OCI-LY1 (cell line): Measurements from ENCODE around the gene KRTCAP2.

Experiments
- EZH2 ChIP-seq: fragments of 200-600 bp; sonication (generic), shearing (Covaris generic); IDR thresholded peaks from 2 replicates; pipeline ENCODE4 v1.8.0; 2017; ENCODE audit warnings: borderline replicate concordance, mixed run types, mild to moderate bottlenecking, antibody characterized with exemption, low read length, moderate library complexity, mixed read lengths
- TF ChIP-seq, protein P1 (sequence below): fragments of 200-600 bp; sonication (generic), shearing (Covaris generic); IDR thresholded peaks from 2 replicates; pipeline ENCODE4 v1.5.1; 2017; ENCODE audit warnings: mild to moderate bottlenecking, antibody characterized with exemption, low read length, moderate library complexity, mixed read lengths

DNA sequence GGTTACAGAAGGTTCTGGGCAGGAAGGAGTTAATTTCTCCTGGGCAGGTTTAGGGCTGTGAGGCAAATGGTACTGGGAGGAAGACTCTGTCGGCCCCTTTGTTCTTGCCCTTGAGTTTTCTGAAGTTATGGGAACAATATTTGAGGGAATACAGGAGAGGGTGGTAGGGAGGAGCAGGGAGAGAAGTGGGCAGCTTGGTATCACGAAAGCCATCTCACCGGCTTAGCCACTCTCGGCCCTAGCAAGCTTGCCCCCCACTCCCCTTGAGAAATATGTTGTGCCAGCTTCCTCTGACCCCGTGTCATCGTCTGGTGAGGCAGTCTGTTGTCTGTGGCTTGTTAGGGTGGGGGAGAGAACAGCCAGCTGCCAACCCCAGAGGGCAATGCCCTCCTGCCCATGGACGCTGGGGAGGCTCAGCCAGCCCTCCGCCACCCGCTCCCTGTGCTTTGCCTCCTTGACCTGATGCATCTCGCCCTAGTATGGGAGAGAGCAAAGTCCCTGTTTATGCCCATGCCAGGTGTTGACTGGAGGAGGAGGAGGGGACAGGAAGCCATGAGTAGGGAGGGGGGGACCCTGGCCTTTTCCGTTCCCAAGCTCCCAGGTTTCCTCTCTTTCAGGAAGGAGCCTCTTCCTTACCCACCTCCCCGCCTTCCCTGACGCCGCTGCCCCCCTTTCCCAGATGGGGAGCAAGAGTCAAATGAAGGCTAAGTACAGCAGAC is 44.2 kb downstream of the KRTCAP2 start:
- TF ChIP-seq, protein P1, sequence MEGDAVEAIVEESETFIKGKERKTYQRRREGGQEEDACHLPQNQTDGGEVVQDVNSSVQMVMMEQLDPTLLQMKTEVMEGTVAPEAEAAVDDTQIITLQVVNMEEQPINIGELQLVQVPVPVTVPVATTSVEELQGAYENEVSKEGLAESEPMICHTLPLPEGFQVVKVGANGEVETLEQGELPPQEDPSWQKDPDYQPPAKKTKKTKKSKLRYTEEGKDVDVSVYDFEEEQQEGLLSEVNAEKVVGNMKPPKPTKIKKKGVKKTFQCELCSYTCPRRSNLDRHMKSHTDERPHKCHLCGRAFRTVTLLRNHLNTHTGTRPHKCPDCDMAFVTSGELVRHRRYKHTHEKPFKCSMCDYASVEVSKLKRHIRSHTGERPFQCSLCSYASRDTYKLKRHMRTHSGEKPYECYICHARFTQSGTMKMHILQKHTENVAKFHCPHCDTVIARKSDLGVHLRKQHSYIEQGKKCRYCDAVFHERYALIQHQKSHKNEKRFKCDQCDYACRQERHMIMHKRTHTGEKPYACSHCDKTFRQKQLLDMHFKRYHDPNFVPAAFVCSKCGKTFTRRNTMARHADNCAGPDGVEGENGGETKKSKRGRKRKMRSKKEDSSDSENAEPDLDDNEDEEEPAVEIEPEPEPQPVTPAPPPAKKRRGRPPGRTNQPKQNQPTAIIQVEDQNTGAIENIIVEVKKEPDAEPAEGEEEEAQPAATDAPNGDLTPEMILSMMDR: no peak
- TF ChIP-seq EZH2: no peak
